ENCODE measurements around the gene TUBB2B. TPM values are rescaled to one million over a fixed set of nuclear protein-coding genes. Genes with fewer than 3 reads are reported as not detected.

The TUBB2B gene
- total RNA-seq, 2 experiments from 2014 or later, result 0.27 TPM; not detected in 1

- no peak overlapping the region for H2AFZ ChIP-seq (ENCODE audit: low read length)
- no peak for TF ChIP-seq CTCF (conservative IDR thresholded peaks at IDR 0.05; ENCODE audit: low read length)
- no peak for TF ChIP-seq EZH2phosphoT487 (IDR thresholded peaks at IDR 0.05; ENCODE audit: borderline replicate concordance, low read depth, low read length)
- H3K36me3 ChIP-seq (ENCODE audit: insufficient read depth, low read length), result no peaks in the 10 kb centered on the region
- peaks cover 36% of the 10 kb centered on the region for H3K4me1 ChIP-seq (ENCODE audit: insufficient read depth, low read length, poor library complexity, severe bottlenecking)
- no peaks in the 10 kb centered on the region for H3K9me2 ChIP-seq (ENCODE audit: insufficient read depth, low read length)
- no TSS peak for BruUV-seq (replicated peaks)
- H3K79me2 ChIP-seq (ENCODE audit: insufficient read depth, low read depth, low read length), result no peaks in the 10 kb centered on the region
- ChIA-PET CTCF (ENCODE audit: unreplicated experiment) (no interaction called here), POLR2A (no interaction called here)
- no peaks in the 10 kb centered on the region for H4K20me1 ChIP-seq (ENCODE audit: insufficient read depth, low read length)
- H3K4me3 ChIP-seq (ENCODE audit: low read depth, low read length, poor library complexity, severe bottlenecking), result no peak overlapping the region
- no peak overlapping the region for H3K27ac ChIP-seq (ENCODE audit: low read depth, low read length, poor library complexity, severe bottlenecking)
- no peak overlapping the region for H3K4me2 ChIP-seq (ENCODE audit: low read length)
- H3K9me3 ChIP-seq (ENCODE audit: low read length), result no peaks in the 10 kb centered on the region
- intact Hi-C loops (cut with micrococcal nuclease; ENCODE audit: unreplicated experiment), result loop anchor here (10.0 kb wide), 1 partner anchor 246 kb away; no protein-coding TSS in a partner anchor
- DNase-seq (ENCODE audit: low spot score), result no peak
Observed at GRCh38 chr6:3230900-3231246, 3.4 kb upstream of the TUBB2B start.

GRCh38 chr6:3230256-3230882 is 2.9 kb upstream of the TUBB2B start:
- Histone ChIP-seq H3K4me1 (ENCODE audit: insufficient read depth, low read length, poor library complexity, severe bottlenecking) (peaks cover 31% of the 10 kb centered on the region), H4K20me1 (ENCODE audit: insufficient read depth, low read length) (no peaks in the 10 kb centered on the region), H3K4me3 (ENCODE audit: low read depth, low read length, poor library complexity, severe bottlenecking) (no peak overlapping the region), H3K36me3 (ENCODE audit: insufficient read depth, low read length) (no peaks in the 10 kb centered on the region), H3K27ac (ENCODE audit: low read depth, low read length, poor library complexity, severe bottlenecking) (no peak overlapping the region), H2AFZ (ENCODE audit: low read length) (no peak overlapping the region), H3K4me2 (ENCODE audit: low read length) (no peak overlapping the region), H3K79me2 (ENCODE audit: insufficient read depth, low read depth, low read length) (no peaks in the 10 kb centered on the region), H3K9me2 (ENCODE audit: insufficient read depth, low read length) (no peaks in the 10 kb centered on the region), H3K9me3 (ENCODE audit: low read length) (no peaks in the 10 kb centered on the region)
- TF ChIP-seq EZH2phosphoT487 (IDR thresholded peaks at IDR 0.05; ENCODE audit: borderline replicate concordance, low read depth, low read length) (no peak; the same call in 1 of the 2 replicates), CTCF (conservative IDR thresholded peaks at IDR 0.05; ENCODE audit: low read length) (no peak)
- no peak for DNase-seq (ENCODE audit: low spot score)
- no TSS peak for BruUV-seq (replicated peaks)
- ChIA-PET CTCF (ENCODE audit: unreplicated experiment) (interaction anchor here (0.8 kb wide), 1 partner anchor 21 kb away, joined by 4 read pairs; no protein-coding TSS in a partner anchor), POLR2A (interaction anchor here (0.6 kb wide), 1 partner anchor 156 kb away, joined by 5 read pairs; no protein-coding TSS in a partner anchor)
- intact Hi-C loops (cut with micrococcal nuclease; ENCODE audit: unreplicated experiment), result loop anchor here (10.0 kb wide), 1 partner anchor 246 kb away; no protein-coding TSS in a partner anchor

- peak; percentile 46 for DNase-seq (ENCODE audit: low spot score)
- ChIA-PET POLR2A (interaction anchor here (0.6 to 1.0 kb wide), 2 partner anchors 69 to 156 kb away, joined by 3 to 5 read pairs; no protein-coding TSS in a partner anchor), CTCF (ENCODE audit: unreplicated experiment) (interaction anchor here (0.8 kb wide), 1 partner anchor 22 kb away, joined by 4 read pairs; no protein-coding TSS in a partner anchor)
- H3K27ac ChIP-seq (ENCODE audit: low read depth, low read length, poor library complexity, severe bottlenecking), result no peak overlapping the region
- H3K9me2 ChIP-seq (ENCODE audit: insufficient read depth, low read length), result no peaks in the 10 kb centered on the region
- TF ChIP-seq EZH2phosphoT487 (IDR thresholded peaks at IDR 0.05; ENCODE audit: borderline replicate concordance, low read depth, low read length) (no peak; the same call in 1 of the 2 replicates), CTCF (conservative IDR thresholded peaks at IDR 0.05; ENCODE audit: low read length) (0 out of 2 replicates have a peak, but pooled peaks have one; percentile 23)
- peak overlapping the region; percentile 5 for H3K4me3 ChIP-seq (ENCODE audit: low read depth, low read length, poor library complexity, severe bottlenecking)
- peak overlapping the region; percentile 49 for H3K4me2 ChIP-seq (ENCODE audit: low read length)
- no peaks in the 10 kb centered on the region for H3K9me3 ChIP-seq (ENCODE audit: low read length)
- no TSS peak for BruUV-seq (replicated peaks)
- H3K4me1 ChIP-seq (ENCODE audit: insufficient read depth, low read length, poor library complexity, severe bottlenecking), result peaks cover 30% of the 10 kb centered on the region
- no peak overlapping the region for H2AFZ ChIP-seq (ENCODE audit: low read length)
- intact Hi-C loops (cut with micrococcal nuclease; ENCODE audit: unreplicated experiment), result loop anchor here (10.0 kb wide), 1 partner anchor 245 kb away; no protein-coding TSS in a partner anchor
- H4K20me1 ChIP-seq (ENCODE audit: insufficient read depth, low read length), result no peaks in the 10 kb centered on the region
- H3K79me2 ChIP-seq (ENCODE audit: insufficient read depth, low read depth, low read length), result no peaks in the 10 kb centered on the region
- no peaks in the 10 kb centered on the region for H3K36me3 ChIP-seq (ENCODE audit: insufficient read depth, low read length)
Observed at GRCh38 chr6:3229566-3230178, 2.2 kb upstream of the TUBB2B start.

Measured in OCI-LY7 (cell line).